Neural cell (in vitro differentiated cells): ENCODE results near the gene SOX5.

Experiments used
- CTCF ChIP-seq: fragments of 450-650 bp; IDR thresholded peaks from 2 replicates; pipeline ENCODE4 v1.5.1; 2014; ENCODE audit warnings: antibody characterized with exemption, mild to moderate bottlenecking, moderate library complexity; ENCODE audit not compliant: poor library complexity, severe bottlenecking
- EP300 ChIP-seq: fragments of 450-650 bp; conservative IDR thresholded peaks from 2 replicates; pipeline ENCODE4 v1.6.1; 2014; ENCODE audit warnings: antibody characterized with exemption, mild to moderate bottlenecking, moderate library complexity; ENCODE audit not compliant: poor library complexity, severe bottlenecking
- EZH2 ChIP-seq: fragments of 200-600, 300-800 bp; shearing (Covaris generic), sonication (generic); IDR thresholded peaks from 2 replicates; pipeline ENCODE4 v1.6.1; 2014; ENCODE audit warnings: antibody characterized with exemption, low read length, borderline replicate concordance, mild to moderate bottlenecking; ENCODE audit not compliant: insufficient read depth, poor library complexity, severe bottlenecking
- POLR2AphosphoS5 ChIP-seq: IDR thresholded peaks from 2 replicates; pipeline ENCODE4 v1.6.1; 2012
- RAD21 ChIP-seq: fragments of 450-650 bp; conservative IDR thresholded peaks from 2 replicates; pipeline ENCODE4 v1.6.1; 2014; ENCODE audit warnings: antibody characterized with exemption, mild to moderate bottlenecking, moderate library complexity
- REST ChIP-seq: IDR thresholded peaks from 2 replicates; pipeline ENCODE4 v1.6.1; 2012; ENCODE audit warnings: borderline replicate concordance
- SMC3 ChIP-seq: fragments of 450-650 bp; conservative IDR thresholded peaks from 2 replicates; pipeline ENCODE4 v1.6.1; 2014; ENCODE audit warnings: antibody characterized with exemption, mild to moderate bottlenecking, moderate library complexity; ENCODE audit not compliant: poor library complexity
- TAF1 ChIP-seq: IDR thresholded peaks from 2 replicates; pipeline ENCODE4 v1.6.1; 2012; ENCODE audit warnings: low read depth

GRCh38 chr12:23950775-23951451, 1.4 kb upstream of the SOX5 start:
- TF ChIP-seq CTCF (no peak), EZH2 (no peak), POLR2AphosphoS5 (peak; percentile 49), RAD21 (no peak), REST (no peak), TAF1 (no peak), EP300 (no peak), SMC3 (peak; percentile 5)
